ENCODE data around the gene MICALL2.

The MICALL2 gene

DNA sequence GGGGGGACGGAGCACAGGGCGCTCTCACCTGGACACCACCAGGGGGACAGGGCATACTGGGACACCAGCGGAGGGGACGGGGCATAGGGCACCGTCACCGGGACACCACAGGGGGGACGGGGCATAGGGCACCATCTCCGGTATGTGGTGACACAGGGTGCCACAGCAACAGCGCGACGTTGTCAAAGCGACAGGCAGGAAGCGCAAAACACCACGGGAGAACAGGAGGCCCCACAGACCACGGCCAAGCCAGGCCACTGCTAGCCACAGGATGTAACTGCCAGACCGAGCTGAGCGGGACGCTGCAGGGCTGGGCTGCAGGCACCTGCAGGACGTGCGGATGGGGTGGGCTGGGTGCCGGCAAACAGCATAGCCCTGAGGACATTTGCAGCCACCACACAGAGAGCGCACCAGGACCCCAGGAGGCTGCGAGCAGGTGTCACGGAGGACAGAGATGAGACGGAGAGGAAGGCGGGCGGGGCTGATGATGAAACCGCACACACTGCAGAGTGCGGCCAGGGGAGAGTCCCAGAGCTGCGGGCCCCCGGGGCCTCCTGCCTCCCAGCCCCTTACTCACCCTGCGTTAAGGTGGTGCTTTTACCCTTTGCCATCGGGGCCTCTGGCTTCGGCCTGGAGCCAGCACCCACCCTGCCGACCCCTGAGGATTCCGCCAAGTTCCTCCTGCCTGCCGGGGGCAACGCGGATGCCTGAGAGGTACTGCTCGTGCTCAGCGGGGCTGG is 17.5 kb downstream of the MICALL2 start:
- TF ChIP-seq ZFX (IDR thresholded peaks at IDR 0.05; ENCODE audit: borderline replicate concordance) = no peak
- TF ChIP-seq, protein P1, sequence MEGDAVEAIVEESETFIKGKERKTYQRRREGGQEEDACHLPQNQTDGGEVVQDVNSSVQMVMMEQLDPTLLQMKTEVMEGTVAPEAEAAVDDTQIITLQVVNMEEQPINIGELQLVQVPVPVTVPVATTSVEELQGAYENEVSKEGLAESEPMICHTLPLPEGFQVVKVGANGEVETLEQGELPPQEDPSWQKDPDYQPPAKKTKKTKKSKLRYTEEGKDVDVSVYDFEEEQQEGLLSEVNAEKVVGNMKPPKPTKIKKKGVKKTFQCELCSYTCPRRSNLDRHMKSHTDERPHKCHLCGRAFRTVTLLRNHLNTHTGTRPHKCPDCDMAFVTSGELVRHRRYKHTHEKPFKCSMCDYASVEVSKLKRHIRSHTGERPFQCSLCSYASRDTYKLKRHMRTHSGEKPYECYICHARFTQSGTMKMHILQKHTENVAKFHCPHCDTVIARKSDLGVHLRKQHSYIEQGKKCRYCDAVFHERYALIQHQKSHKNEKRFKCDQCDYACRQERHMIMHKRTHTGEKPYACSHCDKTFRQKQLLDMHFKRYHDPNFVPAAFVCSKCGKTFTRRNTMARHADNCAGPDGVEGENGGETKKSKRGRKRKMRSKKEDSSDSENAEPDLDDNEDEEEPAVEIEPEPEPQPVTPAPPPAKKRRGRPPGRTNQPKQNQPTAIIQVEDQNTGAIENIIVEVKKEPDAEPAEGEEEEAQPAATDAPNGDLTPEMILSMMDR (IDR thresholded peaks at IDR 0.05) = no peak
- H3K27ac ChIP-seq = no peak overlapping the region

DNA sequence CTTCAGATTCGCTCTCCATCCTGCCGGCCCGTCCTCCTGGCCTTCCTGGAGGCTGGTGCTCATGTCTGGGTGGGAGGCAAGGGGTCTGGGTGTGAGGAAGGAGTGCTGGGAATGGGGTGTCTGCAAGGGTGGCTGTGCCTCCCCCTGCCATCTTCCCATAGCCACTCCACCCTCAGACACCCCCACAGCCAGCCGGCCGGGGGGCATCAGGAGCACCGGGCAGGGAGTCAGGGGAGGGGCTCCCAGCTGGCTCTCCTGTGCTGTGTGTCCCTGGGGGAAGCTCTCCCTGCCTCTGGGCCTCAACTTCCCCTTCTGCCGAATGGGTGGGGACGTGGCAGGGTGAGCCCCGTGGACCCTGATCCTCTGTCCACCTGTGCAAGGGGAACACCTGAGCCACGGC is 18.6 kb downstream of the MICALL2 start:
- no peak for TF ChIP-seq ZFX (IDR thresholded peaks at IDR 0.05; ENCODE audit: borderline replicate concordance)
- TF ChIP-seq, protein P1 (IDR thresholded peaks at IDR 0.05) = no peak
- no peak overlapping the region for H3K27ac ChIP-seq

DNA sequence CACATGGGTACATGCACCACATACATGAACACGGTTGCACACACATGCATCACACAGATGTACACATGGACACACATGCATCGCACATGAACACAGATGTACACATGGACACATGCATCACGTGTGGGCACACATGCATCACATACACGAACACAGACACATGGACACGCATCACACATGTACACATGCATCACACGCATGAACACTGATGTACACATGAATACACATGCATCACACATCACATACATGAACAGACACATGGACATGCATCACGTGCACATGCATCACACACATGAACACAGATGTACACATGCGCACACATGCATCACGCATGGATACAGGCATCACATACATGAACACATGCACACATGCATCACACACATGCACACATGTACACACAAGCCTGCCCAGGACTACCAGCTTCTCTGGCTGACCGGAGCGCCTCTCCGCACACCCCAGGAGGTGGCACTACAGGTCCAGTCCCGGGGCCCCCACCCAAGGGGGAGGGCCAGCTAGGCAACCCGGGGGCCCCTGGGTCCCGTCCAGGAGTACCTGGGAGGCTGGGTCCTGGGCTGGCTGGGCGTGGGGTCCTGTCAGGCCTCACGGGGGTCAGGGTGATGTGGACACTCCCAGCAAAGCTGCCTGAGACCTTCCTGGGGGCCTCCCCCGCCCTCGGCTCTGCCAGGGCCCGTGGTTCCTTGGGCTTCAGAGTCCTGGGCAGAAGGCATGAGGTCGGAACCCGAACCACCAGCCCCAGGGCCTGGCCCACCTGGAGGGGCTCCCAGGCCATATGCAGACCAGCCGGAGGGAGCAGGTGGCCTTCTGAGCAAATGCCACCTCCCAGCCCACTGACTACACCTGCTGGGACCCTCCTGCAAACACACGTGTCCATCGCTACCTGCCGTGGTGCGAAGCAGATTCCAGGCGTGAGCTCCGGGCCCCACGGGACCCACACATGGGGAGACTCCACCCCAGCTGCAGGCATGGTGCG is 19.6 kb downstream of the MICALL2 start:
- no peak overlapping the region for H3K27ac ChIP-seq
- TF ChIP-seq, protein P1 (IDR thresholded peaks at IDR 0.05) = no peak
- TF ChIP-seq ZFX (IDR thresholded peaks at IDR 0.05; ENCODE audit: borderline replicate concordance) = no peak

DNA sequence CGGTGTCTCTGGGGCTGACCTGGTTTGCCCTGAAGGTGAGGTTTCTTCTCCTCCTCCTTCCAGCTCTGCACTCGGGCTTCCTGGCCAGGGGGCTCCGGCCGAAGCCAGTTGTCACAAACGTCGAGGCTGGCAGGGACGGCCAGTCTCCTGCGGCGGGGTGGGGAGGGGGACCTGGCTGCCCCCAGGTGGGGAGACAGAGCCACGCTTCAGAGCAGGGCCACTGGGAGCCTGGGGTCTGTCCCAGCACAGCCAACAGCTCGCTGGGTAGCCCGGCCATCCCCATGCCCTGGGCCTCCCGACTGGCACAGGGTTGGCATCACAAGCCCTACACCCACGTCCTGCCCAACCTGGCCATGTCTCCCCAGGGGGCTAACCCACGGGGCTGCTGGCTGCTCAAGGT is 20.4 kb downstream of the MICALL2 start:
- H3K27ac ChIP-seq = no peak overlapping the region
- TF ChIP-seq, protein P1 (IDR thresholded peaks at IDR 0.05) = no peak
- no peak for TF ChIP-seq ZFX (IDR thresholded peaks at IDR 0.05; ENCODE audit: borderline replicate concordance)

DNA sequence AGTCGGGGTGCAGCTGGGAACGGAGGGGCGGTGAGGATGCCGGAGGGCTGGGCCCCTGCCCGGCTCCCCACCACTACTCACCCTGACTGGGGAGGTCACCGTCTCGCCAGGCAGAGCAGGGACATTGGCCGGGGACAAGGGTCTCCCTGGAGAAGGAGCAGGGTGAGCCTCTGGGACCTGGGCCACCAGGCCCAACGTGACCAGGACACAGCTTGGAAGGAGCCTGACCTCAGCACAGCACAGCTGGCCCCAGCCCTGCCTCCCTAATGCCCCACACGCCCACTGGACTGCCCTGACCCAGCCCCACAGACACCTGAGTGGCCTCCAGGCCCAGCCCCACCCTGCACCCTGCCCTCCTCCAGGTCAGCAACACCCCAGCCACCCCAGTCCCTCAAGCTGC is 21.1 kb downstream of the MICALL2 start:
- no peak for TF ChIP-seq ZFX (IDR thresholded peaks at IDR 0.05; ENCODE audit: borderline replicate concordance)
- TF ChIP-seq, protein P1 (IDR thresholded peaks at IDR 0.05) = no peak
- H3K27ac ChIP-seq = no peak overlapping the region

DNA sequence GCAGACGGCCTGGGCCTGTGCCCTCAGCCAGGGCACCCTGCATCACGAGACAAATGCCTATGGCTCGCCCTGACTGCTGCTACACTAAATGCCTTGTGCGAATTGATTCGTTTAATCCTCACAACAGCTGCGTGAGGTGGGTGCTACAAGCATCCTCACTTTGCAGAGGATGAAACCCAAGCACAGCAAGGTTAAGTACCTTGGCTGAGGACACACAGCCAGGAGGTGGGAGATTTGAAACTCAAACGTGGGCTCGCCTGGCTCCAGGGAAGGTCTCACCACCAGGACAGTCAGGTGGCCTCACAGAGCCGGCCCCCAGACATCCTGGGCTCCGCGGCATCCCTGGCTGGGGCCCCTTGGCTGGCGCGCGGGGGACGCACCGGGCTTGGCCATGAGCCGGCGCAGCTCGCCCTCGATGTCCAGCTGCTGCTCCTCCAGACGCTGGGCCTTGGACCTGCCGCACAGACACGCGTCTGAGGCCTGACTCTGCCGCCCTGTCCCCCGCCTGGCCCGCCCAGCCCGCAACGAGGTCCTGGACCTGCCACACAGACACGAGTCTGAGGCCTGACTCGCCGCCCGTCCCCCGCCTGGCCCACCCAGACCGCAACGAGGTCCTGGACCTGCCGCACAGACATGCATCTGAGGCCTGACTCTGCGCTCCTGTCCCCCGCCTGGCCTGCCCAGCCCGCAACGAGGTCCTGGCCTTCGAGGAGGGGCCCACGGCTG is 22.0 kb downstream of the MICALL2 start:
- no peak overlapping the region for H3K27ac ChIP-seq
- no peak for TF ChIP-seq ZFX (IDR thresholded peaks at IDR 0.05; ENCODE audit: borderline replicate concordance)
- TF ChIP-seq, protein P1 (IDR thresholded peaks at IDR 0.05) = no peak

Measured in 22Rv1 (cell line).